ENCODE data around the gene ARID3C. TPM values are rescaled to one million over a fixed set of nuclear protein-coding genes. Genes with fewer than 3 reads are reported as not detected.

ARID3C gene
- total RNA-seq, 4 donors from 2014 or later, result not detected

DNA sequence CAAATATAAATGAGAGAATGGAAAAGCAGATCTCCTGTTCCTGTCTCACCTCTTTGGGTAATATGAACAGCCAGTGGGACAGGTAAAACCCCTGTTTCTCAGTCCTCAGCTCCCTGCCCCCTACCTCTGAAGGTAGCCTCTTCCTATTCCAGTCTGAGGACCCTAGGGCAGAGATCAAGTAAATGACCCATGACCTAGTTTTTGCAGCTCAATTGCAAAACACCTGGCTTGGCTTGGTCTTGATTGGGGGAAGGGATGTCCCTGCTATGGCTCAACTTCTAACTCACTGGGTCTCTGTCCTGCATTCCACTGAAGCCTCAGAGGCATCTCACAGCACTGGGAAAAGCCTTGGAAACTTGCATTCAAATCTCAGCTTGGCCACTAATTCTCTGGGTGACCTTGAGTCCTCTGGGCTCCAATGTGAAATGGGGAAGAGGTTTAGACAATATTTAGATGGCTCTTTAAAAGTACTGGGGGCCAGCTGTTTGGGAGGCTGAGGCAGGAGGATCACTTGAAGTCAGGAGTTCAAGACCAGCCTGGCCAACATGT lies 16.0 kb upstream of the ARID3C start:
- TF ChIP-seq, protein P1, sequence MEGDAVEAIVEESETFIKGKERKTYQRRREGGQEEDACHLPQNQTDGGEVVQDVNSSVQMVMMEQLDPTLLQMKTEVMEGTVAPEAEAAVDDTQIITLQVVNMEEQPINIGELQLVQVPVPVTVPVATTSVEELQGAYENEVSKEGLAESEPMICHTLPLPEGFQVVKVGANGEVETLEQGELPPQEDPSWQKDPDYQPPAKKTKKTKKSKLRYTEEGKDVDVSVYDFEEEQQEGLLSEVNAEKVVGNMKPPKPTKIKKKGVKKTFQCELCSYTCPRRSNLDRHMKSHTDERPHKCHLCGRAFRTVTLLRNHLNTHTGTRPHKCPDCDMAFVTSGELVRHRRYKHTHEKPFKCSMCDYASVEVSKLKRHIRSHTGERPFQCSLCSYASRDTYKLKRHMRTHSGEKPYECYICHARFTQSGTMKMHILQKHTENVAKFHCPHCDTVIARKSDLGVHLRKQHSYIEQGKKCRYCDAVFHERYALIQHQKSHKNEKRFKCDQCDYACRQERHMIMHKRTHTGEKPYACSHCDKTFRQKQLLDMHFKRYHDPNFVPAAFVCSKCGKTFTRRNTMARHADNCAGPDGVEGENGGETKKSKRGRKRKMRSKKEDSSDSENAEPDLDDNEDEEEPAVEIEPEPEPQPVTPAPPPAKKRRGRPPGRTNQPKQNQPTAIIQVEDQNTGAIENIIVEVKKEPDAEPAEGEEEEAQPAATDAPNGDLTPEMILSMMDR (IDR thresholded peaks at IDR 0.05; ENCODE audit: low read depth), result no peak

DNA sequence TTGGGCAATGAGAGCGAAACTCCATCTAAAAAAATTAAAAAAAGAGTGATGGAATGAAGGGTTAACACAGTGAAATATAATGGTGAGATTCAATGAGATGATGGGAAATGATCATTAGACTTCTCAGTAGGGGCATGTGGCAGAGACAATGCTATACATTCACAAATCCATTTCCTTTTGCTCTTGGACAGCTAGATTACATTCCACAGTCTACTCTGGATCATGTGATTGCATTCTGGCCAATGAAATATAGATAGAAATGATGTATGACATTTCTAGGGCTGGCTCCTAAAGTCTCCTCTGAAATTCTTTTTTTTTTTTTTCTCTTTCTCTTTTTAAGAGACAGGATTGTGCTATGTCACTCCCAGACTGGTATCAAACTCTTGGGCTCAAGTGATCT lies 13.8 kb upstream of the ARID3C start:
- TF ChIP-seq, protein P1 (IDR thresholded peaks at IDR 0.05; ENCODE audit: low read depth), result no peak

DNA sequence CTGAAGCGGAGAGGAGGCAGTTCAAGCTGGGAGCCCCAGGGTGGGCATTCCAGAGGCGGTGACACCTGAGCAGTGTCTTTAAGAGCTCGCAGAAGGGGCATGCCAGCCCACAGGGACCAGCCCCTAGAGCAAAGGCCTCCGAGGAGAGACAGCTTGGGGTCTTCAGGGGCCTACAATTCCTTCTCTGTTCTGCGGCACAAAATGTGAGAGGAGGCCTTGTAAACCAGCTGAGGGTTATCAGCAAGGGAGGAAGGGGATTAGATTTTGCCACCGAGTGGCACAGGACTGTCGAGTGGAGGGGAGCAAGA lies 9.2 kb upstream of the ARID3C start:
- TF ChIP-seq, protein P1 (IDR thresholded peaks at IDR 0.05; ENCODE audit: low read depth), result no peak

DNA sequence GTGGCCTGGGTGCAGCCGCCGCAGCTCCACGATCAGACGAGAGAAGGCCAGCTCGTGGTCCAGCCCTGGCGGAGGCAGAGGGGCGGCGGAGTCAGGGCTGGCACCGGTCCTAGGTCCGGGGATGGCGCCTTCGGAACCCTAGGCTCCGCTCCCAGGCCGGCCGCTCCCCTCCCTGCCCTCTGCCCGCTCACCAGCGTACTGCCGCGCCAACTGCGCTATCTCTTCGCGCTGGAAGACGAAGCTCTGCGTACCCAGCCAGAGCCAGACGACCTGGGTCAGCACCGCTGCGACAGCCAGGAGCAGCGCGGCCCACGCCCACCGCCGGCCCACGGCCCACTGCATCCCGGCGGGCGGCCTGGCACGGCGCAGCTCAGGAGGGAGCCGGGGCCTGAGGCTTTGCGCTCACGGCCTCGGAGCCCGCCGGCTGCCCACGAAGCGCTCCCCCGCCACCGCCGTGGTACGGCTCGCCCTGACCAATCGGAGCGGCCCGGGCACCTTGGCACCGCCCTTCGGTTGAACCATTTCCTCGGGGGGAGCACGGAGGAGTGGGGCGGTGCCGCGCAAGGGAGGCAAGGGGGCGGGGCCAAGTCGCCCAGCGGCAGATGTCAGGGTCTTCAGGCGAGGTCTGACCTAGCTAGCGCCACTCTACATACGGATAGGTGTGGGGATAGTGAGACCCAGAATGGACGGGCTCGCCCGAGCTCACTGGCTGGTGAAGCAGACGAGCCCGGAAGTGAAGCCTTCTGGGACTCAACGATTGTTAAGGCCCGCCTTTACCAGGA lies 8.7 kb upstream of the ARID3C start, which contains the start of gene SIGMAR1:
Gene SIGMAR1, minus strand, starts transcription at position 432 of the 782 bp plus-strand sequence. Its CDS starts 90 bp downstream, at position 342.
- TF ChIP-seq, protein P1 (IDR thresholded peaks at IDR 0.05; ENCODE audit: low read depth), result no peak

DNA sequence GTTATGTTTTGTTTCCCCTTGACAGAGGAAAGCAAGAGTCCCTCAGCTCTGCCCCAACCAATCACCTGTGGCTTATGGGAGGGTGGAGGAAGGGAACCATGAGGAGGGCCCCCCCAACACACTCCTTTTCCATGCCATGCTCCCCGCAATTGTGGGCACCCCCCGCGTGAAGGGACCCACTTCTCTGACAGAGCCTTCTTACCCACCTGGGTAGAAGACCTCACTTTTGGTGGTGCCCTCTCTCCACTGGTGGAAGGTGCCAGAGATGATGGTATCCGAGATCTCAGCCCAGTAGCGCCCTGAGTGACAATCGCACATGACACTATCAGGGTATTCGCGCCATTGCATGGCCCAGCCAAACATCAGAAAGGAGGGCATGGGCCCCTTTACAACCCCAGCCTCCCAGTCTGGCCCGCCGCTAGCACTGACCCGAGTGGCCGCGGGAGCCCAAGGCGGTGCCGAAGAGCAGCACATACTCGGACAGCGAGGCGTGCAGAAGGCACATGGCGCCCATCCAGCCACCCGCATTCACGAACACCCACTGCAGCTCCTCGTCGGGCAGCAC lies 8.0 kb upstream of the ARID3C start:
- TF ChIP-seq, protein P1 (IDR thresholded peaks at IDR 0.05; ENCODE audit: low read depth), result no peak

DNA sequence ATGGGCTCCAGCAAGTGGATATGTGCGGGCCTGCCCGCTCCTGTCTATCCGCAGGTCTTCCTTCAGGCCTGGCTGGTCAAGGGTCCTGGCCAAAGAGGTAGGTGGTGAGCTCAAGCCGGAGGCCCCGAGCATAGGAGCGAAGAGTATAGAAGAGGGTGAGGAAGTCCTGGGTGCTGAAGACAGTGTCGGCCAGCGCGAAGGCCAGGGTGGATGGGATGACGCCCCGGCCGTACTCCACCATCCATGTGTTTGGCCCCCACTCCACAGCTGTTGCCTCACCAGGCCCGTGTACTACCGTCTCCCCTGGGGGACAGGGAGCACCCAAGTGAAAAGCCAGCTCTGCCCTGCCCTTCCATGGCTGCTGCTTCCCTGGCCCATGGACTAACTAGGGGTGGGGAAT lies 6.7 kb upstream of the ARID3C start:
- TF ChIP-seq, protein P1 (IDR thresholded peaks at IDR 0.05; ENCODE audit: low read depth), result no peak

DNA sequence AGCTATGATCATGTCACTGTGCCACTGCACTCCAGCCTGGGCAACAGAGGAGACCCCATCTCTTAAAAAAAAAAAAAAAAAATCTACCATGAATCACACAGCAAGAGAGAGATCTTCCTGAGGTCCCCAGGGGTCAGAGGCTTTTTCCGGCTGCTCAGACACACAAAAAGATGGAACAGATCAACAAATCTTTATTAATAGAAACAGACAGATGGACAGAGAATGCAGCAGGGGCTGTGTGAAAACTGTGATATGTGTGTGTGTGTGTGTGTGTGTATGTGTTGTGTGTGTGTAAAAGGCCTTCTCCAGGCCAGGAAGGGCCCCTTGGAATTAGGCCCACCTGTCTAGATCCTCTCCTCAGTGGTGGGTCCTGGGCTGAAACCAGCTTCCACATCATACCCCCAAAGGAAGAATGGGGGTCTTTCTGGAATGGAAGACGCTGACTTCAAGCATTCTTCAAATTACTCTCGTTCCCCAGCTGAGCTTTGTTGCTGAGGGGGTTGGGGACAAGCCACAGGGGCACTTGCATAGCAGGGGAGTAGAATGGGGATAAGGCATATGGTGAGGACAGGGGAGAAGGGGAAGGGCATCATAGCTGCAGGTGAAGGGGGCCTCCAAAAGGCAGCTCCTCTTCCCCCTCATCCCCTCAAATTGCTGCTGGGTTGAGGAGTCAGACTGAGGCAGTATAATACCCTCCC lies 5.8 kb upstream of the ARID3C start:
- TF ChIP-seq, protein P1 (IDR thresholded peaks at IDR 0.05; ENCODE audit: low read depth), result no peak
